ENCODE data around the gene GUCY1A2.
"Not testable (repeated sequence)": the region's sequence is repeated elsewhere in the genome, so short reads cannot be mapped to it uniquely, and the experiment has no call there.

The GUCY1A2 gene

DNA sequence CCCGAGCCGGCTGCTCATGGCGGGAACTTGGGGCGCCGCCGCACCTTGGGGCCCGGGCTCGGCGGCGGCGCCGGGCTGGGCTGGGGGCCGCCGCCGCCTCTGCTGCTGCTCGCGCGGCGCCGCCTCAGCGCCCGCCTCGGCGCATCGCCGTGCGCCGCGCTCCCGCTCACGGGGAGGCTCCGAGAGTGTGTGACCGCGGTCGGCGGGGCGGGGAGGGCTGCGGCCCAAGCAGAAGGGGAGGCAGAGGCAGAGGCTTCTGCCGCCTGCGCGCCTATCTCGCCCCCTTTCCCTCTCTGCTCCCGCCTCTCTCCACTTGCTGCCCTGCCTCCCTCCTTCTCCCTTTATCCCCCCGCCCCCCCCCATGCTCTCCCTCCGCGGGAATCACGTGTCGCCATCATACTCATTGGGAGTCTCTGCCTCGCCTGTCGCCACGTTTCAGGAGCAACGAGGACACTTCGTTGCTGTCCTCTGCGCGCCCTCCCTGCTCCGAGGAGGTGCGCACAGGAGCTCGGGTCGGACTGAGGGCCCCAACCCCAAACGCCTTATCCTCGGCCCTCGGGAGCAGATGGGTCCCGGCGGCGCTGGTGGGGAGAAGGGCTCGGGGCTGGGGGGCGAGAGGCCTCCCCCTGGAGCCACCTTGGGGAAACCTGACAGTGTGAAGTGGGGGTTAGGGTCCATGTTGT is at the start of gene GUCY1A2:
GUCY1A2 (minus strand) TSS at position 258 of the 683 bp plus-strand sequence. CDS start 421 bp downstream, outside the sequence.
- no peak for DNase-seq

- no peak for DNase-seq
Observed at GRCh38 chr11:107054391-107054790, 36.1 kb upstream of the GUCY1A2 start.

GRCh38 chr11:107051332-107051731 is 33.1 kb upstream of the GUCY1A2 start:
- DNase-seq, result not testable (repeated sequence)

GRCh38 chr11:107050899-107051298 is 32.6 kb upstream of the GUCY1A2 start:
- DNase-seq, result not testable (repeated sequence)

DNA sequence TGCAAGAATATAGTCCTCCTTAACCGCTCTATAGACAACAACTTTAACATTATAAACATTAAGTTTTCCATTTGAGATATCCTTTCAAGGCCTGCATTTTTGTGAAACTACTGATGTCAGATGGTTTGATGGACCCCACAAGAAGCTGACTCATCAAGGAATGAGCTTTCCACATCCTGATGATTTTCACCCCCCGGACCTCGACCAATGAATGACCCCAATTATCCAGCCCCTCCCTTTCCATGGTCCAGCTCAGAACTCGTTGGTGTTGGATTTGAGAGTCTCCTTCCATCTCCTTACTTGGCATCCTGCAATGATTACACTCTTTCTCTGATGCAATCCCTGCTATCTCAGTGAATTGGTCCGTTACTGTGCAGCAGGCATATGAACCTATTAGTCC is 31.8 kb upstream of the GUCY1A2 start:
- no peak for DNase-seq

- no peak for DNase-seq
Observed at GRCh38 chr11:107044503-107044902, 26.2 kb upstream of the GUCY1A2 start.

- DNase-seq, result no peak
Observed at GRCh38 chr11:107043242-107044006, 25.1 kb upstream of the GUCY1A2 start.

DNA sequence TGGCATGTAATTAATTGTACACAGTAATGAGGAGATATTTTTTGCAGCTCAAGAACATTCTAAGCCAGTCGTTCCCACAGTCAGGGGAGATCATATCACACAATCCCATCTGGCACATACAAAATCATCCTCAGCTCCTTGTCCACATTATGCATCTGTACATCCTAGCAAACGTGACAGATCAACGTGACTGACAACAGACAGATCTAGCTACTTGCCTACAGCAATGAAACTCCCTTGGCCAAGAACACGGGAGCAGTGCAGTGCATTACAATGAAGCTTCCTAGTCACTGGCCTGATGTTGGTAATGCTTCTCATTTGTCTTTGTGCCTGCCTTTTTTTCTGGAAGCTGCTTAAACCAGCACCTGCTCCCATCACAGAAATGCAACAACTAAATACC is 24.5 kb upstream of the GUCY1A2 start:
- DNase-seq, result no peak

GRCh38 chr11:107041088-107041444 is 22.8 kb upstream of the GUCY1A2 start:
- no peak for DNase-seq

DNA sequence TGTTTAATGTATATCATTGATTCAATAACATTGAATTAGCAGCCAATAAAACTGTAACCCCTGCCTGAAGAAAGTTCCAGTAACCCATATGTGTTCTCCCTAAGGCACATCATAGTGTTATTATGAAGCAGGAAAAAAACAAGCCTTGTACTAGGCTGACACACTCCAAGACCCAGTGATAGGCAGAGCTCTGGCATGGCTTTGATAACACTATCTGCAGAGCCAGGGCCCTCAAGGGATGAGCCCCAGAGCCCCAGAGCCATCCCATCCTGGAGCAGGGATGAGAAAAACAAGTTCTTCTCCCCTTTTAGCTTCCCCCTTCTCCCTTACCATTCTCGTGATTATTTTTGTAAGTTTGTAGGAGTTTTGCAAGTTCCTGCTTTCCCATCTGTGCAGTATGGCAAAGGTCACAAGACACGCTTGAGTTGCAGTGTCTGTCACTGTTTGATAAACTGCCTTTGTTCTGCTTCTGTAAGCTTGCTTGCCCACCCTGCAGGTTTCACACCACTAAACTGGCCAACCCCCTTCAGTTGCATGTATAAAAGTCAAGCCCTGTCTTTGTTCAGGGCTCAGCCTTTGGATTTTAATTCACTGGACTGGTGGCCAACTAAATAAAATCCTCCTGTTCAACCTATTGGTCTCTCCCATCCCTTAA is 22.3 kb upstream of the GUCY1A2 start:
- DNase-seq, result no peak

- no peak for DNase-seq
Observed at GRCh38 chr11:107025673-107026072, 7.4 kb upstream of the GUCY1A2 start.

DNA sequence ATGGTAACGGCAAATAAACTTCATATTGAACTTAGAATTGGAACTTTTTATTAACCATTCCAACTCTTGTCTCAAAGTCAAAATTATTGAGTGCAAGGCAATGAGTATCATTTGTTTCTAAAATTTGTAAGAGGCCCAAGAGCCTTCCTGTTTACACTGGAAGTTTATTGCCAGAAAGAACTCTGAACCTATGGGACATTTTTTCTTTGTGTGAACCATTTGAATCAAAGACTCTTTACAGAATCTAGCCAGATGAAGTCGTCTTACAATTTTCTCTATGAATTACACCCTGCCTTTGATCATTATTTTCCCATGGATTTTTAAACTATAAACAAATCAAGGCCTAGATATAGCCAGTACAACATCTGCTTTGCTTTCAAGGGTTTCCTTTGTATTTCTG is 2.3 kb upstream of the GUCY1A2 start:
- DNase-seq, result no peak

- no peak for DNase-seq
Observed at GRCh38 chr11:107018902-107019493, 722 bp upstream of the GUCY1A2 start.

GRCh38 chr11:107017433-107018218 is 650 bp downstream of the GUCY1A2 start:
- DNase-seq, result peak; percentile 3

- DNase-seq, result no peak
Observed at GRCh38 chr11:107017104-107017432, 1.2 kb downstream of the GUCY1A2 start.

- no peak for DNase-seq
Observed at GRCh38 chr11:107014871-107015270, 3.4 kb downstream of the GUCY1A2 start.

GRCh38 chr11:107011977-107012376 is 6.3 kb downstream of the GUCY1A2 start:
- DNase-seq, result no peak

- no peak for DNase-seq
Observed at GRCh38 chr11:107009190-107009589, 9.1 kb downstream of the GUCY1A2 start.

DNA sequence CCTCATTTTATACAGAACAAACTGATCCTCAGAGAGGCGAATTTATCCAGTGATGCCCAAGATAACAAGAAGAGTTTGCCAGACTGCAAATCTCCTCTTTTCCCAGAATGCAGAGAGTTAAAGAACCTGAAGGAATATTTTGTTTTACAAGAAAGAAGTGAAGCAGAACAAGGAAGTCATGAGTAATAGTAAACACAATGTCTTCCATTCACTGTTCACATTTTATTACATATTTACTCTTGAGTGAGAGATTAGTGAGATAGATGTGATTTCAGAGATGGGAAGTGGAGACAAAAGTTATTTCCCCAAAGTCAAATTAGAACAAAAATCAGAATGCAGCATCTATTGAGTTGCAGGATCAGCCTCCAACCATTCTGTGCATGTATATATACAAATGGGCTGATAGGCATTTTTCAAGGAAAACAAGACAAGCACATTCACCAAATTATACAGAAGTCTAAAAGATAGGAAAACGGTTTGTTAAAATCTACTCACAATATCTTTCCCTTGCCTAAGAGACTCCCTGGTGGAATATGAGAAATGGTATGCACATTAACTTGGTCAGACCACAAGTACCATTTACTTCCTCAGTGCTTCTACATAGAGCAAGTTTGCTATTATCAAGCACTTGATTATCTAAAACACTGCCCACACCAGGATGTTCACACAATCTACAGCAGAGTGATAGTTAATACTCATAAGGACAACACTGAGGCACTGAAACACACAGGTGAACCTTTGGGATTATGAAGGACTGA is 12.0 kb downstream of the GUCY1A2 start:
- no peak for DNase-seq

GRCh38 chr11:106999196-106999595 is 19.1 kb downstream of the GUCY1A2 start:
- no peak for DNase-seq

- no peak for DNase-seq
Observed at GRCh38 chr11:106998916-106999188, 19.4 kb downstream of the GUCY1A2 start.
